HepG2 (cell line): ENCODE results near the gene GNG4. TPM values are rescaled to one million over a fixed set of nuclear protein-coding genes. Genes with fewer than 3 reads are reported as not detected.
"Not testable (repeated sequence)": the region's sequence is repeated elsewhere in the genome, so short reads cannot be mapped to it uniquely, and the experiment has no call there.

Experiments
- ATAC-seq: fragments of 200-7000 bp; cut with Tn5 transposase; 3 replicates; pipeline ENCODE4 v1.9.1; 2020; ENCODE audit warnings: mild to moderate bottlenecking, moderate library complexity
- BruUV-seq: library from RNA; stranded (reverse); fragments of 400-500 nt; replicated peaks from 2 replicates; lab custom pipeline; 2021; lab: Mats Ljungman, UMichigan
- CTCF ChIA-PET: fragments of 300-600 bp; formaldehyde crosslinking; extraction: SDS; loops from one replicate; lab custom pipeline; 2021; ENCODE audit warnings: low total read pairs, inconsistent platforms, low intra/inter-chr PET ratio; lab: Yijun Ruan, JAX
- POLR2A ChIA-PET: fragments of 350-600 bp; sonication (Branson Sonifier 250); formaldehyde crosslinking; loops from one replicate; lab custom pipeline; 2020; ENCODE audit warnings: antibody characterized with exemption, inconsistent platforms; lab: Yijun Ruan, JAX
- DNase-seq: peaks from one replicate; pipeline ENCODE4 v3.0.0-alpha.2; 2015; ENCODE audit warnings: low spot score
- FAIRE-seq: peaks from 3 replicates; lab custom pipeline; 2011; peaks lifted over from hg19 to GRCh38; lab: Jason Lieb, UNC
- H2AFZ ChIP-seq: one replicate; pipeline ENCODE4 v1.6.1; 2011; ENCODE audit warnings: low read length, inconsistent platforms
- H3K27ac ChIP-seq: fragments of 300-600 bp; 3 replicates; pipeline ENCODE4 v1.8.0; 2011; ENCODE audit warnings: mixed run types, mild to moderate bottlenecking, mixed read lengths, low read length, inconsistent platforms; ENCODE audit not compliant: insufficient read depth; ENCODE audit errors: extremely low read length
- H3K27me3 ChIP-seq, 2 experiments: fragments of 200-600 bp in 1 of 2; 2 replicates in 1 of 2; 3 replicates in 1 of 2; pipeline versions ENCODE4 v1.6.0 to v1.8.0; 2011; ENCODE audit warnings: low read length in 2 of 2, mild to moderate bottlenecking in 2 of 2, moderate library complexity in 2 of 2, inconsistent platforms in 1 of 2; ENCODE audit not compliant: insufficient read depth in 2 of 2, control insufficient read depth in 1 of 2
- H3K36me3 ChIP-seq, 2 experiments: fragments of 200-600 bp in 1 of 2; replicated peaks in 1 of 2; 2 replicates in 1 of 2; 3 replicates in 1 of 2; pipeline versions ENCODE4 v1.5.1 to v1.8.0; 2011; ENCODE audit warnings: low read length in 2 of 2, inconsistent platforms in 1 of 2; ENCODE audit not compliant: insufficient read depth in 2 of 2, control insufficient read depth in 1 of 2
- H3K4me1 ChIP-seq: 2 replicates; pipeline ENCODE4 v1.5.1; 2012; ENCODE audit warnings: low read length, inconsistent platforms; ENCODE audit not compliant: insufficient read depth
- H3K4me2 ChIP-seq: 2 replicates; pipeline ENCODE4 v1.6.0; 2011; ENCODE audit warnings: low read depth, low read length, inconsistent platforms
- H3K4me3 ChIP-seq, 3 experiments: fragments of 200-600 bp in 1 of 3; sonication (generic), shearing (Covaris generic) in 1 of 3; replicated peaks in 1 of 3; 2 replicates each; pipeline ENCODE4 v1.5.1; 2011 to 2016; ENCODE audit warnings: low read length in 3 of 3, inconsistent platforms in 2 of 3, low read depth in 2 of 3, mild to moderate bottlenecking in 2 of 3, control low read depth in 1 of 3, mixed read lengths in 1 of 3; ENCODE audit not compliant: insufficient read depth in 1 of 3
- H3K79me2 ChIP-seq: one replicate; pipeline ENCODE4 v1.6.1; 2011; ENCODE audit warnings: low read length, inconsistent platforms; ENCODE audit not compliant: insufficient read depth
- H3K9ac ChIP-seq: 2 replicates; pipeline ENCODE4 v1.6.0; 2011; ENCODE audit warnings: mild to moderate bottlenecking, low read depth, low read length, inconsistent platforms; ENCODE audit not compliant: insufficient read depth
- H3K9me3 ChIP-seq: 2 replicates; pipeline ENCODE4 v1.5.1; 2012; ENCODE audit warnings: mild to moderate bottlenecking, low read length
- H4K20me1 ChIP-seq: 2 replicates; pipeline ENCODE4 v1.6.0; 2011; ENCODE audit warnings: inconsistent platforms, mild to moderate bottlenecking, low read length, moderate library complexity; ENCODE audit not compliant: insufficient read depth
- KIAA2018 ChIP-seq: sonication (generic); formaldehyde crosslinking; IDR thresholded peaks from 2 replicates; pipeline ENCODE4 v1.5.0; 2020; ENCODE audit warnings: mild to moderate bottlenecking, missing genetic modification reagents, borderline replicate concordance
- MED13 ChIP-seq: sonication (generic); formaldehyde crosslinking; IDR thresholded peaks from 2 replicates; pipeline ENCODE4 v1.5.0; 2020; ENCODE audit warnings: missing genetic modification reagents
- NCOA1 ChIP-seq: sonication (generic); formaldehyde crosslinking; IDR thresholded peaks from 2 replicates; pipeline ENCODE4 v1.9.0; 2021; ENCODE audit warnings: missing genetic modification reagents
- PRMT3 ChIP-seq: sonication (generic); formaldehyde crosslinking; IDR thresholded peaks from 2 replicates; pipeline ENCODE4 v1.8.1; 2022; ENCODE audit warnings: low read depth, mild to moderate bottlenecking, moderate library complexity, missing genetic modification reagents, borderline replicate concordance
- SKI ChIP-seq: fragments of 450-650 bp; IDR thresholded peaks from one replicate; pipeline ENCODE4 v1.6.1; 2018; ENCODE audit warnings: mild to moderate bottlenecking; ENCODE audit not compliant: partially characterized antibody
- SP1 ChIP-seq, 2 experiments: fragments of 450-650 bp in 1 of 2; sonication (generic) in 1 of 2; formaldehyde crosslinking in 1 of 2; IDR thresholded peaks; 2 replicates each; pipeline versions ENCODE4 v1.4.0 to v1.6.1; 2016 to 2020; ENCODE audit warnings: missing genetic modification reagents in 1 of 2
- STAT5B ChIP-seq: sonication (generic); formaldehyde crosslinking; IDR thresholded peaks from 2 replicates; pipeline ENCODE4 v1.4.0; 2020; ENCODE audit warnings: missing genetic modification reagents
- TCF7 ChIP-seq: sonication (generic); IDR thresholded peaks from 2 replicates; pipeline ENCODE4 v1.6.1; 2016; ENCODE audit warnings: antibody characterized with exemption, low read depth
- ZFYVE20 ChIP-seq: sonication (generic); formaldehyde crosslinking; IDR thresholded peaks from 2 replicates; pipeline ENCODE4 v1.8.0; 2023; ENCODE audit warnings: low read depth, mild to moderate bottlenecking, moderate library complexity, missing genetic modification reagents, borderline replicate concordance
- ZNF652 ChIP-seq: IDR thresholded peaks from 2 replicates; pipeline ENCODE4 v1.6.1; 2016; ENCODE audit warnings: low read depth, borderline replicate concordance
- WGBS: methylation state at CpG from one replicate; pipeline ENCODE4 v1.1.6; 2017; ENCODE audit warnings: low lambda C conversion rate; 5-methylcytosine and 5-hydroxymethylcytosine counted together
- in situ Hi-C: cut with HindIII; loops from 2 replicates; pipeline ENCODE4 v1.10.0; 2017; ENCODE audit warnings: low pct_unique_long_range_greater_than_20kb; ENCODE audit not compliant: extremely low pct_ligation_motif_present
- intact Hi-C: fragments of 100-400 bp; cut with micrococcal nuclease; formaldehyde crosslinking; loops from one replicate; pipeline ENCODE4 v1.10.0; 2022; ENCODE audit not compliant: unreplicated experiment
- polyA plus RNA-seq, 8 experiments: library from polyadenylated mRNA; depleted of rRNA in 3 of 8; stranded (reverse) in 7 of 8; unstranded in 1 of 8; fragments of >200 nt; fragmentation: Illumina TruSeq in 4 of 8; extraction: Trizol in 4 of 8; gene quantifications; 2 replicates each; pipeline versions ENCODE4 v1.2.1 to v1.2.3, GENCODE V29; 2011 to 2016; ENCODE audit warnings: low read depth in 4 of 8, missing spikeins in 1 of 8, mixed read lengths in 1 of 8; ENCODE audit not compliant: insufficient read depth in 1 of 8
- total RNA-seq, 5 experiments: library from RNA; depleted of rRNA; stranded (reverse); fragments of >200 nt; fragmentation: Illumina TruSeq; extraction: Trizol; gene quantifications; 2 replicates each; pipeline ENCODE4 v1.2.3, GENCODE V29; 2016; ENCODE audit warnings: low read depth in 1 of 5

Gene GNG4
- total and polyA plus RNA-seq, 2 of the 13 experiments (the other 11 are each of a cell fraction or from before 2014, with no cell fraction given) = 27.1 to 69.5 TPM

GRCh38 chr1:235595079-235595478 lies 54.5 kb downstream of the GNG4 start (continued):
- TF ChIP-seq KIAA2018 (no peak), TCF7 (no peak), ZFYVE20 (no peak), NCOA1 (no peak), SKI (no peak), SP1 (IDR thresholded peaks at IDR 0.05) (no peak), SP1 (CRISPR knock-in tag; IDR thresholded peaks at IDR 0.05) (no peak), STAT5B (CRISPR knock-in tag) (no peak), ZNF652 (CRISPR knock-in tag) (no peak), MED13 (CRISPR knock-in tag) (no peak), PRMT3 (CRISPR knock-in tag) (no peak)

- H3K9me3 ChIP-seq, BruUV-seq, CTCF ChIA-PET, H4K20me1 ChIP-seq, H3K4me2 ChIP-seq, H3K79me2 ChIP-seq, H3K4me3 ChIP-seq, in situ Hi-C loops, DNase-seq, H3K27me3 ChIP-seq, ATAC-seq, H2AFZ ChIP-seq, FAIRE-seq, H3K27ac ChIP-seq, intact Hi-C loops, POLR2A ChIA-PET, H3K9ac ChIP-seq, H3K4me1 ChIP-seq: not testable (repeated sequence)
- peaks cover 7 to 17% of the 10 kb centered on the region in 2 experiments; a peak in 3 of 5 replicates for H3K36me3 ChIP-seq
- 100% methylated on average over 11 of the region's 20 CpGs for WGBS
Observed at GRCh38 chr1:235594281-235594895, 55.2 kb downstream of the GNG4 start.
